Amniotic stem cell (primary cell): ENCODE data around the gene NES.

Experiments
- DNase-seq: peaks from one replicate; lab custom pipeline; 2025; lab: John Stamatoyannopoulos, UW

Gene NES

DNA sequence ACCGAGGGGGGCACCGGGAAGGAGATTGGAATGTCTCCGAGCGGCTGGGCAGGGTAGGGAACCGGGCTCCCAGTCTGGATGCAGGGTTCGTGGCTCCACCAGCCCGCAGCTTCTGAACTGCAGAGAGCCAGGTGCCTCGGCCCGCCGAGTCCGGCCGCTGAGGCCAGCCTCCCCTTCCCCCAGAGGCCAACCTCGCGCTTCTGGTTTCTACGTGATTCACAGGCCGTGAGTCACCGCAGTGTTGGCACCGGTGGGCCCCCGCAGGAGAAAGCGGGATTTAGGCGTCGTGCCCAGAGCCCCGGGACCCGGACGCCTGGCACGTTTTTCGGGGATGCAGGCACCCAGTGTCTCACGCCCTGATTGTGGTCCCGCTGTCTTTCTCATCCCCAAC lies 27.7 kb upstream of the NES start:
- DNase-seq, result peak; percentile 72

DNA sequence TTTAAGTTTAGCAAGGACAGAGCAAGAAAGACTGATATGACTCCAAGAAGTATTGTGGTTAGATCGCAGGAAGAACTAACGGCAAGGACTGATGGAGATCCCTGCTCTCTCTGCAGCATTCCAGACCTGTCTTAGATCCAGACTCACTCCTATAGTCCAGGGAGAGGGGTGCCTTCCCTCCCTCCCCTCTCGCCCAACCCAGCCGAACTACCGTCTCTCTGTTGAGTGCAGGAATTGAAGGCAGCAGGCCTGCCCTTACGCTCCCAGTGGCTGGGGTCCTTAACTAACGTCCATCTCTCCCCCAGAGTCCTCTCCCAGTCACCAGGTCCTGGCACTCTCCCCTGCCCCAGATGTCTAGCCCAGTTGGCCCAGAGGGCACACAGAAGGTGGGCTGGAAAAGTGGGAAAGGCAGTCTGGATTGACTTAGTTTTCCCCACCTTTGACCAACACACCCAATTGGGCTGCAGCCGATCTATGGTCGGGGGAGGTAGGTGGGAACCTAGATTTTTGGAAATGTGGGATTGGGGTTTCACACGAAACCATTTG lies 27.0 kb upstream of the NES start:
- no peak for DNase-seq

DNA sequence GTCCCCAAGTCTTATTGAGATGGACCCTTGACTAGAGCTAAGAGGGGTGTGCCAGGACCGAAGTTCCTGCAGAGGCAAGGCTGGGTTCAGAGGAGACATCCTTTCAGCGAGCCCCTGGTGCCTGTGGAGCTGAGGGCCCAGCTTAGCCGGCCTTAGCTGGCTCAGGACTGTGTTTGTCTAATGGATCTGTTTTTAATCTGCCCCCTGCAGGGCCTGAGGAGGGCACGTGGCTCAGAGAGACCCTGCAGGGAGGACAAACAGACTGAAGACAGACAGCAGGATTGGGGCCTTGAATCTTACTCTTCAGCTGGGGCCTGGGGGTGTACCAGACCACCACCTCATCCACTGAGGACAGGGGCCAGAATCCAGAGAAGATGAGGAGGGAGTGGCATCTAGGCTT lies 26.5 kb upstream of the NES start:
- no peak for DNase-seq

DNA sequence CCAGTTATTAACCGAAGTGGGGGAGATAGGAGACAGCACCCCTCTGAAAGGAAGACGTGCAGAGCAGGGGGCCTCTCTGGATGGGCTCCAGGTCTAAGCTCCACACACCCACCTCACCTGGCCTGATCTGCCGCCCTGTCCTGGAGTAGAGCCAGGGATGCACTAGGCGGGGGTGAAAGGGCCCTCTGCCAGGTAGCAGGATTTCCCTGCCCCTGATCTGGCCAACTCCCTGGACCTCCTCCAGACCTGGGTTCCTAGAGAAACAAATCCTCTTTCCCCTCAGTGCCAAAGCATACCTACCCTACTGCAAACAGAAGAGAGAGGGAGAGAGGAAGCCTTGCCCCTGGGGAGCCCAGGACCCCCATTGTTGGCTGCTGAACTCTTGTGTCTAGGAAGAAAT lies 26.1 kb upstream of the NES start:
- DNase-seq, result no peak

DNA sequence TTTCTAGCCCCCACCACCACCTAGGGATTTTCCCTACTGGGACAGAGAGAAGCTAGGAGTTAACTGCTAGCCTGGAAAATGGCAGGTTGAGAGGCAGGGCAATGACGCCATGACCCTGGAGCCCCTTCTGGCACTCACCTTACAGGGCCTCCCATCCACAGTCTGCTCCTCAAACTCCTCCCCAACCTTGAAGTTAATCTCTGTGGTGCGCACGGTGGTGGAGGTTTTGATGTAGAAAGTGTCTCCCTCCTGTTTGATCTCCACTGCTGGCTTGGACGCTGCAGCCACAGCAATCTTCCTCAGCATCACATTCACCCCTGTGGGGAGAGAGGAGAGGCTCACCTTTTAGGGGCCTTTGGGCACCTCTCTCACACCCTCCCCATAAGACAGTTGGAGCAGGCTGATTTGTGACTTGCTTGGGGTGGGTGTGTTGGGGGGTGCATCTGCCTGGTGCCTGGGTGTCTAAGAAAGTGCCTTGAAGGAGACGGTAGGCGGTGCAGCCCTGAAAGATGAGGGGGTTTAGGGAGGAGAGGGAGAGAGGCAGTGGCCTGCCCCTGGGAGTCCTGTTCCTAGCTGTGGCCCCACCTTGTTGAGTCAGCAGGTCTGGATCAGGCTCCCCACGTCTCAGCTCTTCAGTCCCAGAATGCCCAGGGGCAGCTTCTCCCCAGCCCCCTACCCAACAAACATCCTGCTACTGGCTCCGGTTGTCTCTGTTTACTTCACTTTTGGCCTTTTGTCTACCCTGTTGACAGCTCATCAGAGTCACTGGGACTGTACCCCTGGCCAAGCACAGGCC lies 23.7 kb upstream of the NES start:
- DNase-seq, result no peak

DNA sequence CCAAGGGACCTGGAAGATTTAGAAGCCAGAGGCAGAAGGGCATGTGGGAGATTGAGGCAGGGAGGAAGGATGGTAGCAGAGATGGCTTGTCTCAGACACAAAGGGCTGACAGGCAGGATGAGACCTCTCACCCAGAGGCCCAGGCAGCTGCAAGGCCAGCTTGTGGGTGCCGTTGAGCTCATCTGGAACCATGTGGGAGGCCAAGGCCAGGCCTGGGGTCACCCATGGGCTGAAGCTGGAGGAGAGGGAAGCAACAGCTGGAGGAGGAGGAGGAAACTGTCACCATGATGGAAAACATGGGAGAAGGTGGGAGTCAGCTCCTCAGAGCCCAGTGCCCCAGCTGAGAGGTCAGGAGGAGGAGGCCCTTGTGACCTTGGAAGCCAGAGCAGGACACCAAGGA lies 21.8 kb upstream of the NES start:
- DNase-seq, result no peak

DNA sequence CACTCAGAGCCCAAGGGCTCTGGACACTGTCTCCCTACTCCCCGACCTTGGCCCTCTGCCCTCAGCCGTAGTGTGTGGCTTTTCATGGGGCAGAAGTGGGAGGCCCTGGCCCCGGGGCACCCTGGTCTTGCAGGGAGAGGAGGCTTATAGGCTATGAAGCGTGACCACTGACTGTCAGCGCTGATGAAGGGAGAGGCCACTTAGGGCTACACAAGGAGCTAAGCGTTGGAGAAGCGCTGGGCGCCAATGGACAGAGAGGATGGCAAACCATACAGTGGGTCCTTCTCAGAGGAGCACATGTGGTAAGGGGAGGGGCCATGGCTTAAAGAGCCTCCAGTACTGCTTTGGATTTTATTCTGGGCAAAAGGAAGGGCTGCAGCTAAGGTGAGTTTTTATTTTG lies 20.3 kb upstream of the NES start:
- DNase-seq, result no peak

DNA sequence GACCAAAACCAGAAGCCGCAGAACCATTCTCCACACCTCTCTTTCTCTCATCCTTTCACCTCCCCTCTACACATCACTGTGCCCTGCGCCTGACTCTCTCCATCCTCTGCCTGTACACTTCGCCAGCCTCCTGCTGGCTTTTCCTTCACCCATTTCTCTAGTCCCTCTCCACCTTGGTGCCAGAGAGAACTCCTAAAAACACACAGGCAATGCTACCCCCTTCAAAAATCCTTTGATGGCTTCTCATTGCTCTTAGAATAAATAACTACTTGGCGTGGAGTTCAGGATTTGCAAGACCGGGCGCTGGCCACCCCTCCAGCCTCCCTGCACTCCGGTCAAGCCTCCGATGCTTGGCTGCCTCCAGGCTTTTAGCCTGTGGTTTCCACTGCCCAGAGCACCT lies 19.5 kb upstream of the NES start:
- DNase-seq, result no peak

DNA sequence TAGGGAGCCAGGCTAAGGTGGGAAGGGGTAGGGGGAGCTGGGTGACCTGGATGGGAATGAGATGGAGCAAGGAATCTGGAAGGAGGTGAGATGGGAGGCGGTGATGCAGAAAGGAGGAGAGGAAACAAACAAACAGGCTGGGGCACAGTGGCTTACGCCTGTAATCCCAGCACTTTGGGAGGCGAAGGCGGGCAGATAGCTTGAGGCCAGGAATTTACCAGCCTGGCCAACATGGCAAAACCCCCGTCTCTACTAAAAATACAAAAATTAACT lies 17.4 kb upstream of the NES start:
- DNase-seq, result no peak

DNA sequence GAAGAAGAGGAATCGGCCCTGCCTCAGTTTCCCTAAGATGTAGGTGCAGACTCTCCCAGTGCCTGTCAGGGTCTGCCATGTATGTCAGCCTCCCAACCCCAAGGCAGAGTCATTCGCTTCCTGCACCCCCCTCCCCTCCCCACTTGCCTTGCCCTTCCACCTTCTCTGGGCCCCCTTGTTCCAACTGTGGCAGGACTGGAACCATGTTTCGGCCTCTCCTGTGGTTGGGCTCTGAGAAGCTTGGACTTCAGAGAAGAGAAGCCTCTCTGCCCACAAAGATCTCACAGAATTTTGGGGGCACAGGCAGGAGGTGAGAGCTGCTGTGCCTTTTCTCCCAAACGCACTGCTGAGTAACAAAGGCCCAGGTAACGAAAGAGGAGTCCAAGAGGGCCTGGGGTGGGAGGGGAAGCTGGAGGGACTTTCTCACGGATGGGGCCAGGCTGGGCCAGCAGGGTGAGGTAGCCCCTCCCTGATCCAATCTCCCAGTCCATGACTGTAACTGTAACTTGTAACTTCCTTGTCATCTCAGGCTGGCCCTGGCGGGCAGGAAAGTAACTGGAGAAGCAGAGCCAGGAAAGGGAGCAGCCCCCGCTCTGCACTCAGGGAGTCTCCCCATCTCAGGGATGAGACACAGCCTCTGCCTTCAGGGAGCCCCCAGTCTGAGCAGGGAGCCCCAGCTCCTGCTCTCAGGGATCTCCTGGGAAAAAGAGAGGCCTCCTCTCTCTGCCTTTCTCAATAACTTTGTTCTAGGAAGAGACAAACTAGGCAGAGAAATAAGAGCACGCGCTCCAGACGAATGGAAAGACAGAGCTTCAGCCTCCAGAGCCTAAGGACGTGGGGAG lies 16.9 kb upstream of the NES start:
- DNase-seq, result no peak

DNA sequence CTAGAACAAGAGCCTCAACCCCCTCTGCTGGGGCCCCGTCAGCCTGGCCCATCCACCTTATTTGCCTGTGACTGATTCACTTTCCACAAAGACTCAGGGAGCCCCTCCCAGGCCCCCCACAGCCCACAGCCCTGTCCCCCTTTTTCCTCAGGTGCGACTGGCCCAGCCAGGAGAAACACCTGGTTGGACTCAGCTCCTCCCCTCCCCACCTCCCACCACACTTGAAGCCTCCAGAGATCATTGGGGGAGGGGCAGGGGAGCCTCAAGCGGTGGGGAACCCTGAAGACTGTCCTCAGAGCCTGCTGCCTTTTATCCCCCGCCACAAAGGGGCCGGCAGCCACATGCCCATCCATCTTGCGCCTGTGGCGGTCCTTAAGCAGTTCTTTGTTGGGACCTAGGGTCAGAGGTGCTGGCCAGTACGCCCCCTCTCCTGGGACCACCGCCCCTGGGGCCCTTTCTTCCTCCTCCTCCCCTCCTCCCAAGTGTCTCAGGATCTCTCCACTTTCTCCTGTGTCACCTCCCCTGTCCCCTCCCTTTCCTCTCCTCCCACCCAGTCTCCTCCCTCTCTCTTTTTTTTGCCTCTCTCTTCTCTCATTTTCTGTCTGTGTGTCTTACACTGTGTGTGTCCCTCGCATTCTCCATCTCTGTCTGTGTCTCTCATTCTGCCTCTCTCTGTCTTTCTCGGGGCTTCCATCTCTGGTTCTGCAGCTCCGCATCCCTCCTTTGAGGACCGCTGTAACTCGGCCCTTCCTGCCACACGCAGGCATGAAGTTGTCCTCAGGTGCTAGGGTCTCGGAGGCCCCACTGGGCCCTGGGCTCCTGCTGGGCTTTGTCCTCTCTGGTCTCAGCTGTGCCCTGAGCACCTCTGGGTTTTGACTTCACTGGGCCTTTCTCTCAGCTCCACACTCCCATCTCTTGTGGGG lies 16.0 kb upstream of the NES start:
- no peak for DNase-seq

DNA sequence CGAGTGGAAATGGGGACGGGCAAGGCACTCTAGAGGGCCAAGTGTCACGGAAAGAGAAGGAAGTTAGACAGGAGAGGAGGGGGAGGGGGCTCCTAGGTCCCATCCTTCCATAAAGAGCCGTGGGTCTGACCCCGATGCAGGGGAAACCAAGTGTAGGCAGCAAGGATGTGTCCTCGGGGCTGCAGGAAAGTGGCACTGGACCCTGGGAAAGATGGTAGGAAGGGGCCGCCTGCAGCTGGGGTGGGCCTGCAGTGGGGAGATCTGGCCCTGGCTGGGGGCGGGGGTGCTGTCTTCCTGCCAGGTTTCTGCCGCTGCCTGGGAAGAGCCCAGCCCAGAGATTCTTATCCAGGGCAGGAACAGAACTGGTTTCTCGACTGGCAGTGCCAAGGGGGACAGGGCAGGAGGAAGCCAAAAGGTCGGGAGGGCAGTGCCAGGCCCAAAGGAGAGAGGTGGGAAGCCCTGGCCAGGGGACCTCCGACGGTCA lies 15.3 kb upstream of the NES start:
- no peak for DNase-seq

DNA sequence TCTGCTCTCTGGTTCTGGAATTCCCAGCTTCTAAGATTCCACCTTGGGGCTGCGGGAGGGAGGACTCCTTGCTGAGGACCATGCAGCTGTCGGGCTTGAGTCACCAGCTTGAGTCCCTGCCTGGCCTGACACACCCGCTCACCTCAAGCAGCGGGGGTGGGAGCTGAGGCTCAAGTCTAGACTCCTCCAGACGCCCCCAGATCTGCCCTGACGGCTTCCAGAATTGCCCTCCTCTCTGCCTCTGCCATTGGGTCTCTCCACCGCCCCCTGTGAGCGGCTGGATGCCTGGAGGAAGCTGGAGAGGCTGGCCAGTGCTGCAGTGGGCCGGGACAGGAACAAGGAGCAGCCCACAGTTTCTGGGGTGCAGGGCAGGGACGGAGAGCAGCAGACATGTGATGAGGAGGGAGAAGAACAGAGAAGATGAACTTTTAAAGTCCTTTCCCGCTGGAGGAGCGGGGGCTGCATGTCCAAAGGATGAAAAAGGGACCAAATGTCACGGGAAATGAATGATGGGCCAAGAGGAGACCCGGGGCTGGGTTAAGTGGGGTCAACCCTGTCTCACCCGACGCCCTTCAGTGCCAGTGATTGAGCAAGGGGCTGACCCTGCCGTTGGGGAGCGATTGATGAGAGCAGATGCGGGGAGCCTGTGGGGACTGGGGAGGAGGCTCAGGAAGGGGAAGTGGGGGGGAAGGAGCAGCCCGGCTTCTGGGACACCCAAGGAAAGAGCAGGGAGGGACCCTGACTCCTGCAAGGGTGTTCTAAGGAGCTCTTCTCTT lies 14.6 kb upstream of the NES start:
- no peak for DNase-seq

DNA sequence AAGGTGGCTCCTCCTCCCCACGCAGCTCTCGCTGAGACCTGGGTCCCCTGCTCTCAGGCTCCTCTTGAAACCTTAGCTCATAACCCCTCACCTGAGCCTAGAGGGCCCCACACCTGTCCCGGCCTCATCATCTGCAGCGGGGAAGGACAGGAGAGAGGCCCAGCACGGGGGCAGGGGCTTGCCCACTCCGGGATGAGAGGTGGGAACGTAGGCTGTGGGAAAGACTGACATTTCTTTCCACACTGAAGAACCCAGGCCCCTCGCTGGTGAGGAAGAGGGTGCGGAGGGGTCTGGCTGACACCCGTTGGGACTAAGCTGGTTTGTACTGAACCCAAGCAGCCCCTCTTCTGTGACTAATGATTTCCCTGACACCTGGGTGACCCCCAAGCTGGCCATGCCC lies 14.0 kb upstream of the NES start:
- DNase-seq, result no peak

DNA sequence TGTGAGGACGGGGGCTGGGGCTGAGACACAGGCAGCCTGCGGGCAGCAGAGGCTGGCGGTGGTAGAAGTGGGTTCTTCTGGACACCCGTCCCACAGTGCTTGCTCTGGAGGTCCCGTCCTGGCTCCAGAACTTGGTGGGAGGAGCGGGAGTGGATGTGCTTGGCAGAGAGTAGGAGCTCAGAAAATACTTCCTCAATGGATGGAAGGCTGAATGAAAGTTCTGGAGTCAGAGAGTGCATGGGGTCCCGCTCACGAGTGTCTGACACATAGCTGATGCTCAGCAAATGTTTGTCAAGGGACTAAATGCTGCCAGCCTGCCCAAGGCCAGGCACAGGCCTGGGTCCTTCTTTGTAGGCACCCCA lies 13.4 kb upstream of the NES start:
- no peak for DNase-seq

DNA sequence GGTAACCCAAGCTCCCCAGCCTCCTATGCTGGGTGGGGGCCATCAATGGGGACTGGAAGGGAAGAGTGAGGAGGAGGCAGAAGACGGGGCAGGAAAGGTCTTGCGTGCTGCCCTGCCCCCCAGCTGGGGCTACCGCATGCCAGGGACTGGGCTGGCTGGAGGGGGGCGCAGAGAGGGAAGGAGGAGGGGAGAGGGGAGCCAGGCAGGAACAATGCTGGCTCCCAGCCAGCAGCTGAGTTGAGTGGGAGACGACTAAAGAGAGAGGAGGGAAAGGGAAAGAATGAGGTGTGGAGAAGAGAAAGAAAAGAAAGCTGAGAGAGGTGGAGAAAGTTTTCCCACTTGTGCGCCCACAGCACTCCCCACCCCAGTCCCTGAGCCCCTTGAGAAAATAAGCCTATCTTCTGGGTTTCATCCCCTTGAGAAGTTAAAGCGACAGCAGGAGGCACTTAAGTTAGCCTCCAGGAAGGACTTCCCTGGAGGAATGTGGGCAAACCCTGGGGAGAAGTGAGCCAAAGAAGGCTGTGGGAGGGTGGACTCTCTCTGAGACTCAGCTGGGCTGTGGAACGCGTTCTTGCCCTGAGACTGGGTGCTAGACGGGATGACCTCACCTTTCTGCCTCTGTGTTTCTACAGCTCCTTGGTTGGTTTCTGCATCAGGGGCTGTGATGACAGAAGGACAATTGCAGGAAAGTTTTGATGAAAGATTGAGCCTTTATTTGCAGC lies 12.9 kb upstream of the NES start:
- DNase-seq, result no peak

DNA sequence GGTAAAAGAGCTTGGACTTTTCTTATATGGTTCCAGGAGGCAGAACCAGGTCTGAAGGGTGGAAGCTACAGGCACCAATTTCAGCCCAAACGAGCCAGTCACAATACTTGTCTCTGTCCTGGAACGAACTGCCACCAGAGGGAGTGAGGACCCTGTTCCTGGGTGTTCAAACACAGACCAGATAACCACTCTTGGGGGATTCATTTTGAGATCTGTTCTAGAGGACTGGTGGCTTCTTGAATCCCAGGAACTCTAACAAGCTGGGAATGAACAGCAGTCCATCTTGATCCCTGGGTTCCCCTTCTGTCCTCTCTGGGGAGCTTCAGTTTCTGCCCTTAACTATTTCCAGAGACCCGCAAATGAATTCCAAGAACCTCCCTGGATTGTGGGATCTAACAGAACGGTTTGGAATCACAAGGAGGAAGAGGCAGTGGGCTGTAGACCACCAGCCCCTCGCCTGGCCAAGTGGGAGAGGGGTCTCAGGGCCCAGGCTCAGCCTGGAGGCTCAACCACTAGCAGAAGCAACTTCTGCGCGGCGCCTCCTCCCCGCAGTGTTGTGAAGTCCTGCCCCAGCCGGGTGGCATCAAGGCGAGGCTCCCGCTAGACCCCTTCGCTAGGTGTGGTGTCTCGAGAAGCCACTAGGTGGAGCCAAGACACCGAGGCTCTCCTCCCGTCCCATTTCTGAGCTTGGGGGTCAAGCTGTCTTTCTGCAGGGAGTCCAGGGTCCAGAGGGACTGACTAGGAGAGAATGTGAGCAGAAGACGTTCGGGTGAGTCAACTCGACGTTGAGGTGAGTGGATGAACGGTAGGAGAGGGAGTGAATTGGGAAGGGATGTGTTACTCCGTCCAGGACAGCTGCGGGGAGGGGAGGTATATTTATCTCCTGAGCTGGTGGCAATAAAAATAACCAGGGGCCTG lies 12.1 kb upstream of the NES start:
- DNase-seq, result peak; percentile 68

DNA sequence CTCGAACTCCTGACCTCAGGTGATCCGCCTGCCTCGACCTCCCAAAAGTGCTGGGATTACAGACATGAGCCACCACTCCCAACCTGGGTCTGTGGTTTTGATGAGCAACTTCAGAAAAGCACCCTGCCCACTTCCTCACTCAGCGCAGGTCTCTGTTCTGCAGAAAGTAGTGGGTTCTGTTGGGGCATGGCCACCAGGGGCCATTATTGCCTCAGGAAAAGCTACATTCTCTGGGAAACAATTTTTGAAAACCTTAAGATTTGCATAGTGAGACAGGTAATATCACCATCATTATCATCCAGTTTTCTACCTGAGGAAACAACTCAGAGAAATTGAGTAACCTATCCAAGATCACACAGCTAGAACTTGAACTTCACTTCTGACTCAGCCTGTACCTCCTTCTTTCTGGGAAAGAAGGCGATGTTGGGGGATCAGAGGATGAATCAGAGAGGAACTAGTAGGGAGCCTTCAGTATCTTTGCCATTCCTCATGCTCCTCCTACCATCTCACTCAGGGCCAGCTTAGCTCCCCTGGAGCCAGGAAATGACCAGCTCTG lies 7.1 kb upstream of the NES start:
- DNase-seq, result no peak

DNA sequence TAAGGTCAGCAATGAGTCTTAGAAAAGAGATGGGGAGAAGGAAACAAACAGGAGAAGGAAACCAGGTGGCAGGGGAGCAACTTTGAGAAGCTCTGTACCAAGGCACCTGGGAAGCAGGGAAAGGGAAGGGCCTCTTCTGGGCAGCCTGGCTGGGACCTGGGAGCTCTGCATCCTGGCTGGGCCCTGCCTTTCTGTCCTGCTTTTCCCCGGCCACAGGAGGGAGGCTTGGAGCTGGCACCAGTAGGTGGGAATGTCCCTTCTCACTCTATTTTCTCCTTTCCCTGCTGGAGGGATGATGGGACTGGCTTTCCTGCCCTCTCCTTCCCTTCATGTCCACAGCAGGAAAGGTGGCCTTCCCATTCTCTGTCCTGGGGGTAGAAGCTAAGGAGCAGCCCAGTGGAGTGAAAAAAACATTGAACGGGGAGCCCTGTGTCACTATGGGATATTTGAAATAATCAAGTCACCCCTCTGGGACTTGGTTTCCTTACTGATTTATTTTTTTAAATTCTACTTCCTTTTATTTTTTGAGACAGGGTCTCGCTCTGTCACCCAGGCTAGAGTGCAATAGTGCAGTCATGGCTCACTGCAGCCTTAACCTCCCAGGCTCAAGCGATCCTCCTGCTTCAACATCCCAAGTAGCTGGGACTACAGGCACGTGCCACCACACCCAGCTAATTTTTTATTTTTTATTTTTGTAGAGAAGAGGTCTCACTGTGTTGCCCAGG lies 5.1 kb upstream of the NES start:
- no peak for DNase-seq
